GM21576 (cell line): ENCODE data around the gene CDH20.
A peak's percentile ranks its signal among the peaks of the same experiment; 100 is the strongest.

Source experiments
- ATAC-seq: cut with Tn5 transposase; IDR thresholded peaks from one replicate; pipeline ENCODE4 v1.9.1; 2021; ENCODE audit warnings: mild to moderate bottlenecking, moderate library complexity; ENCODE audit not compliant: unreplicated experiment

CDH20 gene

DNA sequence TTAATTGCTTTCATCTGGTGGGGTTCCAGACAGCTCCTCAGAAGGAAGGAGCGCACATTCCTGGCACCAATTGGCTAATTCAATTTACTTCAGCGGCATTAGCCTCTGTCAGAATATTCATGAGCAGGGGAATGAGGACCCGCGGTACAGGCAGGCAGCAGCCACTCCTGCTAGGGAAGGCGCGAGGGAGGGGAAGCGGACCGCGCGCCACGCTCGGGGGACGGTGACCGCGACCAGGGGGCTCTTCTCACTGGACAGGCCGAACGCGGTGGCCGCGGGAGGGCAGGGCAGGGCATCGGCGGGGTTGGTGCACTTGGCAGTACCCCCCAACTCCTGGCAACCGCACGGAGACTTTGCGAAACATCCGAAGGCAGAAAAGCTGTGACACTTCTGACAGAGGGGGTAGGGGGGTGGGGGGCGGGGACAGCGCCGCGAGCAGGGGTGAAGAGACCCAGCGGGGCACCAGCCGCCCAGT lies at the start of gene CDH20:
Gene CDH20, plus strand, starts transcription at position 160 of the 475 bp plus-strand sequence.
- no peak for ATAC-seq

DNA sequence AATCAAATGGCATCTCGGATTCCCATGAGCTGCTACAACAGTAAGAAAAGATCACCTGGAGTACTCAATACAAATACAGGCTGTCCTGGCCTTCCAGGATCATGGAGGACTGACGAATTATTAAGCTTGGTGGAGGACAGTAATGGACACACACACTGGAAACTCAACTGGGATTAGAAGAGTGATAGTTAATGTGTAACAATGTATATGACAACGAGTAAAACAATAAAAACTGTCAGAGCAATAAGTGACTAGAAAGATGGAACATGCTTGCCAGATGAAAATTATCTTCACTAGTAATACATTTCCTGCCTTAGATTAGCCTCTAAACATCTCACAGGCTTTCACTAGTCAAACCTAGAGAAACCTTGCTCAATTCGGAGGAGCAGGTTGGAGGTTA lies 49.2 kb upstream of the CDH20 start:
- no peak for ATAC-seq

DNA sequence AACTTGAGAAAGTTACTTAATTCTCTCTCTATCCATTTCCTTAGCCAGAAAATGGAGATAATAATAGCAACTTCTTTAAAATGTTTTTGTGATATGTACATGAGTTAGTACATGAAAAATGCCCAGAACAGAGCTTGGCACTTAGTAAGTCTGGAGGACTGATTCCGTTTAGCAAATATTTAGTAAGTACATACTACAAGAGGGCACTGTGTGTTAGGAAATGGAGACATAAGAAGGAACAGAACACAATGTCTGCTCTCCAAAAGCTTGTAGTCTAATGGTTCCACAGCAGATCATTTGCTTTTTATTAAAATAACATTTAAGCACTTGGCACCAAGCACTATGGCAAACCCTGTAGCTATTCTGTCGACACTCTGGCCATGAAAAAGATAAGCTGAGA lies 47.5 kb upstream of the CDH20 start:
- ATAC-seq = no peak

DNA sequence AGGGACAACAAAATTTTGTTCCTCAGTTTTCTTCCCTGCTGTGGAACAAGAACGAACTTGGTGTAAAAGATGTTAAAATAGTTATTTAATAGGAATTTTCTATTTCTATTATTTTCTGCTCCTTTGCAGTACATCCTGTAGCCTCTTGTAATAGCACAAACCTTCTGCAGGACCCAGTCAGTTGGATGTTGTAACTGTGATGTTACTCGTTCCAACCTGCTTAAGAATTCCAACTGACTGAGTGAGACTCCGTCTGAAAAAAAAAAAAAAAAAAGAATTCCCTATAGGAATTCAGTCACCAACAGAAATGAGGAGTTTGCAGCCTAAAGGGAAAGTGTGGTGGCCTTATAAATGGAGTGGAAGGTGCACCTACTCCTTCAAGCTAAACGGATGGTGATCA lies 46.4 kb upstream of the CDH20 start:
- no peak for ATAC-seq

DNA sequence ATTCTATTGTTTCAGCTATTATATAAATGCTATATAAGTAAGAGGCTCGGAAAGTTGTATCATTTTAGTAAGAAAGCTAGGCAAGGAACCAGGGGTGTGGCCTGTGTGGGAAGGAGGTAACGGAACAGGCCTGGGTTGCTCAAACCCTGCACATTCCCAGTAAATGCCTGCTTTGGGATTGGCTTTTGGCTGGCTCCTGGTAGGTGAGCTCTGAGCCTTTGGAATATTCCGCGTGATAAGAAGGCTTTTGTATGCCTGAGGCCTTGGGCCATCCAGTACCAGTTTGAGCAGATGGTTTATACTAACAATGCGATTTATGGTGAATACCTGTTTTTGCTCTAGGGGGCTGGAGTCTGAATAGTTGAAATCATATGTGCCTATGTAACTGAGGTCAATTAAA lies 42.6 kb upstream of the CDH20 start:
- ATAC-seq = no peak

DNA sequence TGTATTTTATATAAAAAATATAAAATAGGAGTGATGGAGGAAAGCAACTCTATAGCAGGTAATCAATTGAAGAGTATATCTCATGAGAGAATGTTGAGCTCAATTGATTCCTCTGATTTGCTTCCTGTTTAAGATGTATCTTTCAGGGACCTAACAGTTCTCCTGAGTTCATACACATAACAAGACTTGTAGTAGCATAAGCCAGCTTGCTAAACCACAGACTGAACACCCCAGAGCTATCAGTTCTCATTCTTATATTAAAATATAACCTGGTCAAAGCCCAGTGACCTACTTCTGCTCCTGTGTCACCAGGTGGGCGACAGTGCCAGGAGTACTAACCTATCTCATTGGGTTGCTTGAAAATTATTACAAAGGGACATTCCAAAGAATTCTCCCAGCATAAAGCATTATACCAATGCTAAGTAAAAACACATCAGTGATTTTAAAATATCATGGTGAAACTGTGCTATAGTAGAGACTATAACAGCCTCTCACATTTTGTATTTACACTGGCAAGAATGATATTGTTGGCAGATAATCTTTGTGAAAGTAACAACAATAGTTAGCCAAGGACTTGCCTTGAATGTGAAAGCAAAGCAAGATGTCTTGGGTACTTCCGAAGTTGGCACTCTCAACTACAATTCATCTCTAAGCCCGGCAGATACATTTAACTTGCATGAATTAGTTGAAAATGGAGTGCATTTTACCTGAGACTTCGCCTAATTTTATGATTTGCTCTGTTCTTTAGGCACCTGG lies 40.8 kb upstream of the CDH20 start:
- ATAC-seq = no peak

DNA sequence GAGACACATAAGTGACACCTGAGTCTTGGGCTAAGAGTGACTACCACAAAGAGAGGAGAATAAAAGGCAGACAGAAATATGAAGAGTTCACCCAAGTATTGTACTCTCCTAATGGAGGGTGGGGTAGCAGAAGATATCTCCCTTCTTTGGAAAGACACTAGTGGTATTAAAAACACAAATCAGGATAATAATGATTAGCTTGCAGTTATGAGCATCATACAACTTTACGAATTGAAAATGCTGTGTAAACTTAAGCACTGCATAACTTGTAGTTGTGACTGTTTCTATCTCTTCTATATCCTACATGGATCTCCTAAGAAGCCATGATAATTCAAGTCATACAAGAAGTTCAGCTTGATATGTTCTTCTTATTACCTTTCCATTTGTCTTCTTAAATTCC lies 38.1 kb upstream of the CDH20 start:
- ATAC-seq = no peak

DNA sequence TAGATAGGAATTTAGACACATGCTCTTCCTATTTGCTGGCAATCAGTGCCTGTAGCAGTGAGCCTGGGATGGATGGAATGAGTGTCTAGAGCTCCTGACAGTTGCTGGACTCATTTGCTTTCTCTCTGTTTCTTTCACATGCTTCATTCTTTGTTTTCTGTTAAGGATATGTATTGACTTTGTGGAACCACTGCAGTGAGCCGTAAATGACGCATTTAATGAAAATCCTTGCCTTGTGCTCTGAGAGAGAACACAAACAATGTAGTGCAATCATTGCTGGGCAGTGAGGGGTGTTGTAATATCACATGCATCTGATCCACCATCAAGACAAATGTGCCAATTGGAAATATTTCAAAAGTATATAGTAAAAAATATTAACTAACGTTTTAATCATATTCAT lies 25.2 kb upstream of the CDH20 start:
- ATAC-seq = no peak

DNA sequence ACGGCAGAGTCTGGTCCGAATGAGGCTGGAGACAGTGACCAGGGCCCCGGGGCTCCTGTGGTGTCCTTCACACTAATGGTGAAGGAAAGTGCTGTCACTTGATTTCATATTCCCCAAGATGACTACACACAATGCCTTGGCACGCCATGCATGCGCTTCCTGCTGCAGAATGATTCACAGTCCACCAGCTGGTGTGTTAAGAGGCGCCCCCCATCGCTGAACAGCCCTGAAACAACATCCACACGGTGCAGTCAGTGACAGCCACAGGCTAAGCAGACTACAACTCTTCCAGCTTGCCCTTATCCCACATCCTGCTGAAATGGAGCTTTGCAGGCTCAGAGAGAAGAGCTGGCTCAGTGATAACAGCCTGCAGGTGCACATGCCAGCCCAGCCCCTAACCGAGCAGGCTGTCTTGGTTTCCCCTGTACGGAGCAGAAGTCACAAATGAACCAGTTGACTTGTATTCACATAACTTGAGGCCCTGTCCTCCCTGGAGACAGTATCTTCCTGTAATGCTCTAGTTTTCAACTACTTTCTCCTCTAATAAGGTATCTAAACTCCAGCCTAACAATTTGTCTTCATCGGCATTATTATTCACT lies 24.3 kb upstream of the CDH20 start:
- no peak for ATAC-seq

DNA sequence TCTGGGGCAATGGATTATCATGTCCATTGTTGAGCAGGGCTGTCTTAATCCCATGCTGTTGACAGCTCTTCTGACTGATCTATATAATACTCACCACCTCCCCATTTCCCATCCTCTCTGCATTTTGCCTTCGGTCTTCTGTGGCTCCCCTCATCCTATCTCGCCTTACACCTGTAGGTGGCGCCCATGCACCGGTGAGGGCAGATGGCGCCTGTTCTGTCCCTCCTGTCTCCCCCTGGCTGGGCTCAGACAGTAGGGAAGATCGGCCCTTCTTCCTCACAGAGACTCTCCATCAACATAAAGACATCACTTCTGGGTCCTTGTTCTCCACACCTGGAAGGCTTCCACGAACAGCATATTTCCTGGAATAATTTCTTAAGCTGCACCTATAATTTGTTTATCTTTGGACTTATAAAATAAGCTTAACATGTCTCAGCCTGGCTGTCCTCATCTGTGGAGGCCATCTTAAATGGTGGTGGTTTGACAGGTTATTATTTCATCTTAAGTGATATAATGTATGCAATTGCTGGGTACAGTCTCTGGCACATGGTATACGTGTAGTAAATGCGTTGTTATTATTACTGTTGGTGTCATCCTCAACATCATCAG lies 10.9 kb upstream of the CDH20 start:
- peak; percentile 98 for ATAC-seq

DNA sequence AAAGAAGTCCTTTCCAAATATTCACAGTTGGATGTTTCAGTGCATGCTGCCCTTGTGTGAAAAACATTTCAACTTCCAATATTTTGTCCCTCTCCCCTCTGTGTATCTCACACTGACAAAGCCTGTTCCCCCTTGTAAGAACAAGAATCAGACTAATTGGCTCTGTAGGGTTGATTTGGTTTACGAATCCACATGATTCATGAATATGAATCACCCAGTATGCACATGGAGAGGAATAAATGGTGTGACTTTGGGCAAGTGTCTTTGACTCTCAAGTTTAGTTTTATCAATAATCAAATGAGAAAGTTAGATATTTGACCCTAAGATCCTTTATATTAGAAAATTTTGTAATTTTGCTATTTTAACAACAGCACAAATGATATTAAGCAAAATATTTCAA lies 9.3 kb upstream of the CDH20 start:
- ATAC-seq = no peak

DNA sequence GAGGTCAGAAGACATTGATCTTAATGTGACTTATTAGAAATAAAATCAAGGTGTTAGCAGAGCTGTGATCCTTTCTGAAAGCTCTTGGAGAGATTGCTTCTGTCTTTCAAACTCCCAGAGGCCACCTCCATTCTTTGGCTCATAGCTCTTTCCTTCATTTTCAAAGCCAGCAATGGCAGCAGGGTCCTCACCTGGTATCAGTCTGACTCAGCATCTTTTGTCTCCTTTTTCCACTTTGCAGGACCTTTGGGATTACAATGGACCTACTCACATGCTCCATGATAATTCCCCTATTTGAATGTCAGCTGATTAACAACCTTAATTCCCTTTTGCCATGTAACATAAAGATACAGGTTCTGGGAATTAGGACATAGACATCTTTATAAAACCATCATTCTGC lies 6.8 kb upstream of the CDH20 start:
- no peak for ATAC-seq

DNA sequence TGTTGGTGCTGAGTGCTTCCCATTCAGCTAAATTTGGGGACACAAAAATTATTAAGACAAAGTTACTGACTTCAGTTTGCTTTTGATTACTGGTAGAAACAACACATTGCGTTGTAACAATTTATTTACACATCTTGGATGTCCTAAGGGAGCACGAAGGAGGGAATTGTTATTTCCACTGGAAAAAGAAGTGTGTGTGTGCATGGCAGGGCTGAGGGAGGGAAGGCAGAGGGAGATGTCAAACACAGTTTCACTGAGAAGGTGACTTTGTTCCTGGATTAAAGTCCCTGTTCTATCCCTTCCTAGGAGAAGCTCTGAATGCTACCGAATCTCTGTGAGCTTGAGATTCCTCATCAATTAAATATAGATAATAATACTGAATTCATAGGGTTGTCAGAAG lies 3.8 kb upstream of the CDH20 start:
- no peak for ATAC-seq

DNA sequence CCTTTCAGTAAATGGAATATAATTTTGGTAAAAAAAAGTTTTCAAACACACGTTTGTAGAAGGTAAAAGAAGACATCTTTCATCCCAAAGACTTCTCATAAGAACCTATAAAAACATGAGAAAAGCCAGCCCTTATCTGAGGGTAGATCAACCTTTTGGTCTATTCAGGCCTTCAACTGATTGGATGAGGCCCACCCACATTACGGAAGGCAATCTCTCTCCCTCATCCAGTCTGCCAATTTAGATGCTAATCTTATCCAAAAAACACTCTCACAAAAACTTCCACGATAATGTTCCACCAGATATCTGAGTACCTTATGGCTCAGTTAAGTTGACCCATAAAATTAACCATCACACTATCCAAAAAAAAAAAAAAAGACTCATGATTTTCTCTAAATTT lies 2.2 kb upstream of the CDH20 start:
- ATAC-seq = no peak

DNA sequence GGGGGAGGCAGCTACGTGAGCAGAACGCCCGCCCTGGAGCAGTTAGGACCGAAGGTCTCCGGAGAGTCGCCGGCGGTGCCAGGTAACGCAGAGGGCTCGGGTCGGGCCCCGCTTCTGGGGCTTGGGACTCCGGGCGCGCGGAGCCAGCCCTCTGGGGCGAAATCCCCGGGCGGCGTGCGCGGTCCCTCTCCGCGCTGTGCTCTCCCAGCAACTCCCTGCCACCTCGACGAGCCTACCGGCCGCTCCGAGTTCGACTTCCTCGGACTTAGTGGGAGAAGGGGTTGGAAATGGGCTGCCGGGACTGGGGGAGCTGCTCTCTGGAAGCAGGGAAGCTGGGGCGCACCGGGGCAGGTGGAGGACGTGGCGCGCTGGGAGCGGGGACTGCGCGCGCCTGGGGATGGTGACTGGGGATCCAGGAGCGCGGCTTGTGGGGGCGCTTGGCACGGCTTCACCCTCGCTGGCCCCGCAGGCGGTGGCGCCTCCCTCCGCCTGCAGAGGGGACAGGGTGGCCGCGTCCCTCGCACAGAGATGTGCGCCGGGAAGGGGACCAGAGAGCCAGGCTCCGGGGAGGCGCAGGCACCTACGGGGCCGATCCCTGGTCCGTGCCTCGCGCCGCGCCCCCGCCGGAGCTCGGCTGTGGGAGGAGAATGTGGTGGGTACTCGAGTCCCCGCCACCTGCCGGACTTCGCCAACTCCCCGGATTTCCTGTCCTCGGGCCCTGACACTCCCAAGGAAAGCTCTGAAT lies 688 bp downstream of the CDH20 start:
- no peak for ATAC-seq

DNA sequence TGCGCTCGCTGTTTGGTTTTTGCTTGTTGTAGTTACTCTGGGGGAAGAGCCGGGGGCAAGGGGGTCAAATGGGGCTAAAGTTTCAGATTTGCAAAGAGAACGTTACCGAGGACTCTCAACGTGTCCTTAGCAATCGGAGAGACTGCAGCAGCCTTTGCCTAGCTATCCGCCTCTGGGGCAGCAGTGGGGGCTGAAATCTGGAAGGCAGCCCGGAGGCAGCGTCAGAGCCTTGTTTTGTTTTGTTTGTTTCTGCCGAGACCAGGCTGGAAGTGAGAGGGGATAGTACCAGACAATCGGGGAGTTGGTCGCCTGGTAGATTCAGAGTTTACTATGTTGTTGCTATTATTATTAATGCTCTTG lies 1.2 kb downstream of the CDH20 start:
- ATAC-seq = no peak

DNA sequence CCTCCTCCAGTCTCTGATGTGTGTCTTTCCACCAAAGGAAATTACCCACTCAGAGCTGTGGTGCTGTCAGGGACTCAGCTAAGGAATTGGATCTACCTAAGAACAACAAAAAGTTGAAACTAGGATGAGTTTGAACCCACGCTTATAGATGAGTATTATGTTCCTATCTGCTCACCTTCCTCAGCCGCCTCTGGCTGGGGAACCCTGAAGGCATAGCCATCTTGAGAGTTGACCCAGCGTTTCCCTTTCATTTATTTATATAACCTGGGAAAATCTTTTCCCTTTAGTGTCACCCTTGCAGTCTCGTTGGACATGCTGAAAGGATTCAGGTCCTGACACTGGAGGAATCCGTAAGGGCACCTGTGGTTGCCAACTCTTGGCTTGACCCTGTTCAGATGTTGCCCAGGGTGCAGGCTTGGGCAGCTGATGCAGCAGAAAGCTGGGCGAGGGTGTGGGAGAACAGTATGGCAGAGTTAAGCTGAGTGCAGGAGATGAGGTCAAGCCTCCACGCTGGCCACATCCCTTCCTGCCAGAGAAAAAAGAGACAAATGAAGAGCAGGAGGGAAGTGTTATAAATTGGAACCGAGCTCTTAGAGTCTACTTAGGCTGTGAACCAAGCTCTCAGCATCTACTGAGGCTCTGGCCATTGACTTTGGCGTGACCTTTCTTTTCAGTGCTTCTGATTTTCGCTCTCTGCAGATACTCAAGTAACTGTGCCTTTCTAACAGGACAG lies 1.9 kb downstream of the CDH20 start:
- ATAC-seq = no peak

DNA sequence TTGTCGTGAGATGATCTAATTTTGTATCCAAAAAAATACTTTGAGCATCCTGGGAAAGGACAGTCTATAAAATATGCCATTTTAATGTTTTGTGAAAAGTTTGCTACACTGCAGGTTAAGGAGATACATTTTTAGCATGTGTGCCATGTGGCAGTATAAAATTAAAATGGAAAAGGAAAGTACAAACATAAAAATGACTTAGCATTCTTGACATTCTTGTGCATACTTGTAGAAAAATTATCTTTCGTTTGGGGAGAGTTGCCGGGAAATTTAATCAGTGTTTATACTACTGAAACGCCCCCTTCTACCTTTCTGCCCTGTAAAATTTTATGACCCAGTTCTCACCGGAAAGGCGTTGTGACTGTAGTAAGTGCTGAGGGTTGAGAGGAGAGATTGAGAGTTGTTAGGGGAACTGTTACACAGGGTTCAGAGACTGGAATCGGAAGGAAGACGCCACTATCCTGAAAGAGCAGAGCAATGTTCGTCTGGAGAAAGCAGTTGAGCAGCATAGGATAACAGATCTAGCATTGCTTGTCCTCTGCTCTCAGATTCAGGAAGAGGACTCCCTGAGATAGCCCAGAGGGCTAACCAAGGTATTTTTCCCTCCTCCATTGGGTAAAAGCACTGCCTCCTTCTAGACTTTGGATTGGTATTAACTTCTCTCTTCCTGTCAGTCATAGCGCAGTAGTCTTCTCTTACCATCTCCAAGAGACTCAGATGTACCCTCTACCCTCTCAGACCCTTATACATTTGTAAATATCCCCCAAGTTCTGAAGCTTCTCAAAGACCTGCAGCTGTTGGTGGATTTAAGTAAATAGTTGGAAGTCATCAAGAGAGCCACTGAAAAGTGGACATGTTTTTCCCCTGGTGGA lies 2.7 kb downstream of the CDH20 start:
- no peak for ATAC-seq

DNA sequence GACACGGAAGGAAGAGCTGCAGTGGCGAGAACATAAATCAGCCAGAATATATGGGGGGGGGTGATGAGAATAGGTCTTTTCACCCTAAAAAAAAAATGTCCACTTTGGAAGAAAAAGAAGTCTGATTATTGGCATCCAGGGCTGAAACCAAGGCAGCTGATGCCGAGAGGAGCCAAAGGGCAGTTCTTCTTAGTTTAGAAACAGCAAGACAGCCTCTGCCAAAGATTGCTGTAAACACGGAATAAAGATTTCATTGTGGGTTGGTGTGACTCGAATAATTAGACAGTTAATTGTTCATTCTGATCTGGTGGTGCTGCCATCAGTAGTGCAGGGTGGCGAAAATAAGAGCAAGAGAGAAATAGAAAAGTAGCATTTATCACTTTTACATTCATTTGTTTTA lies 3.5 kb downstream of the CDH20 start:
- no peak for ATAC-seq

DNA sequence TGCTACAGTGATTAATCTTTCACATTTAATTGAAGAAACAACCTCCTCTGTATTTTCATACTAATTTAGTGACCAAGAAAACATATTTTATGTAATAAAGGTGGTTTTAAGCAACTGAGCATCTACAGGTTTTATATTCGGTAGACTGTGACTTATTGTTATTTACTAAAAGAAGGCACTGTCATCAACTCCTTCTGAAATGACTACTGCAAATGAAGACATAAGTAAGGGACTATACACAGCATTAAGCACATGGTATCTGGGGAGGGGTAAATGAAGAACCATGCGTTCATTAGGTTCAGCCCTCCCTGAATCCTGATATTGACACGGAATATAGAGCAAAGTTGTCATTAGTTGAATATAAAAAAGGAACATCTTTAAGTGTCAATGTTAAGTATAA lies 4.3 kb downstream of the CDH20 start:
- ATAC-seq = no peak
